Brain microvascular endothelial cell (primary cell): Measurements from ENCODE around the gene STOX1.
"Not testable (repeated sequence)": the region's sequence is repeated elsewhere in the genome, so short reads cannot be mapped to it uniquely, and the experiment has no call there.

Experiments
- DNase-seq: peaks from one replicate; pipeline ENCODE4 v3.0.0-alpha.2; 2020
- H3K27ac ChIP-seq: fragments of 250-450 bp; sonication (Bioruptor Pico); 2 replicates; pipeline ENCODE4 v1.5.1; 2020; ENCODE audit warnings: mild to moderate bottlenecking, moderate library complexity
- H3K27me3 ChIP-seq: fragments of 250-450 bp; sonication (Bioruptor Pico); replicated peaks from 2 replicates; pipeline ENCODE4 v1.5.1; 2020; ENCODE audit warnings: mild to moderate bottlenecking
- H3K36me3 ChIP-seq: fragments of 250-450 bp; sonication (Bioruptor Pico); replicated peaks from 2 replicates; pipeline ENCODE4 v1.5.1; 2020; ENCODE audit warnings: mild to moderate bottlenecking
- H3K4me3 ChIP-seq: 2 replicates; pipeline ENCODE4 v1.5.1; 2011; ENCODE audit warnings: low read depth, mild to moderate bottlenecking, control low read depth, low read length, moderate library complexity
- CTCF ChIP-seq: IDR thresholded peaks from 2 replicates; pipeline ENCODE4 v1.5.1; 2011; ENCODE audit warnings: low read depth, mild to moderate bottlenecking, moderate library complexity, low read length, control low read depth, inconsistent platforms; ENCODE audit errors: missing control alignments
- in situ Hi-C: cut with HindIII; loops from 2 replicates; pipeline ENCODE4 v1.10.0; 2017; ENCODE audit warnings: low sequenced_read_pairs, low pct_ligation_motif_present

STOX1 gene

GRCh38 chr10:68792115-68792514 is 35.2 kb upstream of the STOX1 start:
- Histone ChIP-seq H3K36me3 (peaks cover 39% of the 10 kb centered on the region), H3K27ac (no peak overlapping the region), H3K27me3 (no peaks in the 10 kb centered on the region), H3K4me3 (no peak overlapping the region)
- in situ Hi-C loops = no loop called here
- TF ChIP-seq CTCF = no peak
- DNase-seq = no peak

- Histone ChIP-seq H3K27me3 (no peaks in the 10 kb centered on the region), H3K27ac (no peak overlapping the region), H3K36me3 (peaks cover 12% of the 10 kb centered on the region), H3K4me3 (no peak overlapping the region)
- in situ Hi-C loops = no loop called here
- TF ChIP-seq CTCF = no peak
- no peak for DNase-seq
Observed at GRCh38 chr10:68795886-68796532, 31.3 kb upstream of the STOX1 start.

- Histone ChIP-seq H3K4me3 (no peak overlapping the region), H3K27me3 (no peaks in the 10 kb centered on the region), H3K27ac (no peak overlapping the region), H3K36me3 (peaks cover 12% of the 10 kb centered on the region)
- no peak for TF ChIP-seq CTCF
- no peak for DNase-seq
- in situ Hi-C loops = no loop called here
Observed at GRCh38 chr10:68796605-68797004, 30.7 kb upstream of the STOX1 start.

GRCh38 chr10:68800211-68800610 is 27.1 kb upstream of the STOX1 start:
- Histone ChIP-seq H3K27ac (no peak overlapping the region), H3K27me3 (no peaks in the 10 kb centered on the region), H3K4me3 (no peak overlapping the region), H3K36me3 (no peaks in the 10 kb centered on the region)
- DNase-seq = no peak
- no peak for TF ChIP-seq CTCF
- in situ Hi-C loops = no loop called here

GRCh38 chr10:68804692-68805091 is 22.6 kb upstream of the STOX1 start:
- Histone ChIP-seq H3K27me3 (no peaks in the 10 kb centered on the region), H3K27ac (no peak overlapping the region), H3K36me3 (no peaks in the 10 kb centered on the region), H3K4me3 (no peak overlapping the region)
- DNase-seq = no peak
- in situ Hi-C loops = no loop called here
- TF ChIP-seq CTCF = no peak

GRCh38 chr10:68810830-68811229 is 16.5 kb upstream of the STOX1 start:
- H3K27me3 ChIP-seq, H3K27ac ChIP-seq, DNase-seq, H3K4me3 ChIP-seq, H3K36me3 ChIP-seq, in situ Hi-C loops: not testable (repeated sequence)
